Right hindlimb (tissue), 1 donor: ENCODE data around the gene HIPK2.

Experiments
- DNase-seq: peaks from one replicate; pipeline ENCODE4 v3.0.0-alpha.2; 2018

Gene HIPK2

DNA sequence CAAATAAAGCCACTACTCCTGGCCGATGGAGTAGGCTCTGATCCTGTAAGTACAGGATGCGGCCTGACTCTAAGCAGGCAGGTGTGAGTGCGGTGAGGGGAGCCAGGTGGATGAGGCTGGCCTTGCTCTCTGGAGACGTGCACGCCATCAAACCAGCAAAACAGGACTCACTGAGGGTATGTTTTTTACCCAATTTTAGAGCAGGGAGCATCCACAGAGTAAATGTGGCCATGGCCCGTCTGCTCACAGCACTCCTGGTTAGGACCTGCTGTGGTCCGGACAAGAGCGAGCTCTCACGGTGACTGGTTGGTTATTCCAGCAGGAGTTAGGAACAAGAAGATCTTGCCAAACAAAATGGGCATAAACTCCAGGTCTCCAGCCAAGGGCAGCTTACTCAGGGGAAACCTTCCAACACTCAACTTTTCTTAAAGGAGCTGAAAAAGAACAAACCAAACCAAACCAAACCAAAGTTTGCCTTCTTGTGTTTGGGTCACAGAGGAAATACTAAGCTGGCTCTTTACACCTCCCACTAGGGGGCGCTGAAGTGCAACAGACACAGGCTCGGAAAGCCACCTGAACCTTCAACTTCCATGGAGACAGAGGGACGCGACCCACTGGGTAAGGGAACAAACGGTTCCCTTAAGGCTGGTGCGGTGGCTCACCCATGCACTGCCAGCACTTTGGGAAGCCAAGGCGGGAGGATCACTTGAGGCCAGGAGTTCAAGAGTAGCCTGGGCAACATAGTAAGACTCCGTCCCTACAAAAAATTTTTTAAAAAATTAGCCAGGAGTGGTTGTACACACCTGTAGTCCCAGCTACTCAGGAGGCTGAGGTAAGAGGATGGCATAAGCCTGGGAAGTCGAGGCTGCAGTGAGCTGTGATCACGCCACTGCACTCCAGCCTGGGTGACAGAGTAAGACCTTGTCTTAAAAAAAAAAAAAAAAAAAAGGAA is 131.9 kb downstream of the HIPK2 start:
- DNase-seq = peak; percentile 81

DNA sequence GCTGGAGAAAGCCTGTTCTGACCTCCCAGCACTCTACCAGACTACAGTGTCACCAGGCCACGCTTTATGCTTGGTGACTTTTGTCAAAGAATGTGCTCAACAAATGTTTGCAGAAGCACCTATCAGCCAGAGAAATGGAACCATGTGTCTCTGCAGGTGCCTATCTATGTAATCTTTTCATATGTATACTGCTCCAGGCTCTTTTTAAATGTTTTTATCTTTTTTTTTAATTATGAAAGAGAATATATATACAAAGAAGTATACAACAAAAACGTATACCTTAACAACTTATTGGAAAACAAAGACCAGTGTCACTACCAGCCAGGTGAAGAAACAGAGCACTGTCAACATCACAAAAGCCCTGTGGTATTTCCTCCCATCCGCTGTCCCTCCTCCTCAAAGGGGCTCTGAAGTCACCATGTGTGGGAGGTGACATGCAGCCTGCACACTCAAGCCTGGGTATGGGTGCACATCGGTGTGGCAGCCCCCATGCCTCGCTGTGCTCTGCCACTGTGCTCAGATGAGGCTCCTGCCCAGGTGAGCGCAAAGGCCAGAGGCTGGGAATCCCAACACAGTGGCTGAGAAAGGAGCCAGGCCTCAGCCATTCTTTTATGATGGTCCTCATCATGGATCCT is 133.7 kb downstream of the HIPK2 start:
- DNase-seq = no peak

DNA sequence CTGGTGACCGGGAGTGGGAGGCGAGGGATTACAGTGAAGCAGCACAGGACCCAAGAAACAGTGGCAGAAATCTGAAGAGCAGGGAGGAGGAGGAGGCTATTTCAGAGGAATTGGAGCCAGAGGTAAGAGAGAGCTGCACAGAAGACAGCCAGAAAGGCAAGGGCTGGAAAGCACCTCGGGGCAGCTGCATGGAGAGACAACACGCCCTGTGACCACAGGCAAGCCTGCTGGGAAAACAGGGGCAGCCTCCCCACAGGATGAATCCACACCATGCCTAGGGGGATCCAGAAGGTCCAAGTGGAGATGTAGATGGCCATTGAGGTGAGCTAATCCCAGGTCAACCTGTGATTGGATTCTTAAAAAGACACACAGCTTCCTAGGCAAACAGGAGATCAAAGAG is 135.5 kb downstream of the HIPK2 start:
- DNase-seq = no peak

DNA sequence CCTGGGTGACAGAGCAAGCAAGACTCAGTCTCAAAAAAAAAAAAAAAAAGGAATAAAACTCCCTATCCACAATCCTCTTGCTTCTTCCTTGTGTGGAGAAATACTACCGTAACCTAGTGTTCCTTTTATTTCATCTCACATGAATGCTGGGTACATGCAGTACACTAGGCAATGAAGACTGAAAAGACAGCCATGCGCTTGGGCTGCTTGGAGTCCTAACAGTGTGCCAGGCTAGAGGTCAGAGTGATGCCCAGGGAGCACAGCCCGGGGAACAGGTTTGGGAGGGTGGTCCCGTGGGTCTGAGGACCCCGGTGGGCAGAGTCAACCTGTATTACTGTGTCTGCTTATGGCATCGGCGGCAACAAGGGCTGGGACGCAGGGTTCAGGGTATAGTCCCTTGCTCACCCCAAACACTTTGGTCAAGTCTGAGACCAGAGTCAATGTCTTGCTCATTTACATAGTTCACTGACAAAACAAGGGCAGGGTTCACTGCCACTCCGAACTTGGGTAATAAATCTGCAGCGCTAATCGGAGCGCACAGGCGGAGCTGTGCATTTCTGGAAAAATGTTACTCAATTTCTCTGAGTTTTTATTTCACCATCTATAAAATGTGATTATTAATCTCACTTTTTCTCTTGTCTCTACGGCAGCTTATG is 136.3 kb downstream of the HIPK2 start:
- no peak for DNase-seq

DNA sequence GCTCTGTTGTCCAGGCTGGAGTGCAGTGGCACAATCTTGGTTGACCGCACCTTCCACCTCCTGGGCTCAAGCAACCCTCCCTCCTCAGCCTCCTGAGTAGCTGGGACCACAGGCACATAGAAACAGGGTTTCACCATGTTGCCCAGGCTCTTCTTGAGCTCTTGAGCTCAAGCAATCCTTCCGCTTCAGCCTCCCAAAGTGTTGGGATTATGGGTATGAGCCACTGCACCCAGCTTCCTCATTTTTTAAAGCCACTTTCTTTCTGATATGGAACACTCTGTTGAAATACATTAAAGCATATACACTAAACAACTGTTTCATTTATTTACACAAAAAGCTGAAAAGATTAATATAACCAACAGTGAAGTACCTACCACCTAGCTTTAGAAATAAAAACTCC is 137.1 kb downstream of the HIPK2 start:
- DNase-seq = no peak

DNA sequence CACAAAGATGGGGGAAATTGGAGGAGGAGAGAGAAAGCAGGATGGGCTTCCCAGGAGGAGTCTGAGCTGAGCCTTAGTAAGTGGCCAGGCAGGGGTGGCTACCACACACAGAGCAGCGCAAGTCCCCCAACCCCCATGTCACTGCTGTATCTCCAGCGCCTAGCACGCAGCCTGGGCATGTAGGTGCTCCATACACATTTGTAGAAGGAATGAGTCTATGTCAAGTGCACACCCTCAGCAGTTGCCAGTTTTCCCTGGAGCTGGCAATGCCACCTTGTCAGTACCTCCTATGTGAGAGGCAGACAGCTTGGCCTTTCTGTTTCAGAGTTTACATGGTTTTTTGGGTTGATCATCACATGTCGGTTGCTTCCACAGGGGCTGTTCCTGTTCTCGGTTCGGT is 138.2 kb downstream of the HIPK2 start:
- DNase-seq = no peak

DNA sequence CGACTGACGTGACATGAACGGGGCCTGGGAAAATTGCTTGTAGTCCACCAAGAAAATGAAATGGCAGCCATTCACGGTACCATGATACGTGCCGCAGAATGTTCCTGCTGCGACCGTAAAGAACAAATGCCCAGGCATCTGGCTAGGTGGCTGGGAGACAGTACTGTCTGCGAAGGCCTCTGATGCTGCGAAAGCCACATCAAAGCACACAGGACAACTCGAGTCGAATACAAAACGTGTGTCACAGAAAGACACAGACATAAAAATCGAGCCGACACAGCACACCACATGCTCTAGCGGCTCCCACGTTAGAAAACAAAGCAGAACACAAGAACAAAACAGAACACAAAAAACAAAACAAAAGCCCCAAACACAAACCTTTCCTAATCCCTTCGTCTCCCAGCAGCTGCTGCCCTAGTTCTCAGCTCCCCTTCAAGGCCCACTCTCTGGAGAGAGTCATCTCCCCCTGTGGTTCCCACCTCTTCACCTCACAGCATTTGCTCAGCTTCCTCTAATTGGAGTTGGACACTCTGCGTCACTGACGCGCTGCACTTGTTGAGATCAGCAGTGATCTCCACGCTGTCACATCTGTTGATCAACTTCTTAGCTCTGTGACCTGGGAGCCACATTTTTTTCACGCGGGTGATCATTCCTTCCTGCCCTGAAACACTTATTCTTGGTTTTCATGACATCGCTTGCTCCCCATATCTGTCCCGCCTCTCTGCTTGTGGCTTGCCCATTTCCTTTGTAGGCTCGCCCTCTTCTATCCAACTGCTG is 142.1 kb downstream of the HIPK2 start:
- no peak for DNase-seq

DNA sequence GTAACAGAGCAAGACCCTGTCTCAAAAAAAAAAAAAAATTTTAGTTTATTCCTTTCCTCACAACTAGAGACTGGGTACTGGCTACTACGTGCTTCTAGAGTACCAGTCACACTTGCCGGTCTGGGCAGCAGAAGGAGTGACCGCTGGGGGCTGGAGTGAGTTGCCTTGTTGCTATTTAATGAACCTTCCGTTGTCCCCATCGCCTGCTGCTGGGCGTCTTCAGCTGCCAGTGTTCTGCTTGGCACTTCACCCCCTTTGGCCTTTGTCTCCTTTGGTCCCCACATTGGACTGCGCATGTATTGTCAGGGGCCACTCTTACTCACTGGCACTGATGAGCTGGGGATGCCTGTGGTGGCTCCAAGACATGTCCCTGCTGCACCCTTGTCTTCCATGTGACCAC is 143.7 kb downstream of the HIPK2 start:
- DNase-seq = no peak

DNA sequence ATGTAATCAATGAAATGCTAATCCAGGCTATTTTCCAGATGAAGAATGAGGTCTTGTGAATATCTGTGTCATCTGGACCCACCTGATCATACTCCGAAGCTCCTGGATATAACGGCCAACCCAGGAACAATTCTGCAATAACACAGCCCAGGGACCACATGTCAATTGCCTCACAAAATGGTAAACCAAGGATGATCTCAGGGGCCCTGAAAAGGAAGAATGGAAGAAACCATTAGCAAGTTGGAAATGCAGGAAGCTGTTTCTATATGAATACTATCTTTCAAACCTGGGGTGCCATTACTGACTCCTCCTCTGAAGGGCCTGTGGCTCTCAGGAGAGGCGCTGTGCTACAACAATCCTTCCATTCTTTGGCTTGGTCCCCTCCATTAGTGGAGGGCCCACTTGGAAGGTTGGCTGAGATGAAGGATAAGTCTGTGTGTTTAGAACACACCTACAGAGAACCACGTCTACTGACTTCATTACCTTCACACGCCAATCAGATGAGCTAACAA is 146.2 kb downstream of the HIPK2 start:
- DNase-seq = no peak

DNA sequence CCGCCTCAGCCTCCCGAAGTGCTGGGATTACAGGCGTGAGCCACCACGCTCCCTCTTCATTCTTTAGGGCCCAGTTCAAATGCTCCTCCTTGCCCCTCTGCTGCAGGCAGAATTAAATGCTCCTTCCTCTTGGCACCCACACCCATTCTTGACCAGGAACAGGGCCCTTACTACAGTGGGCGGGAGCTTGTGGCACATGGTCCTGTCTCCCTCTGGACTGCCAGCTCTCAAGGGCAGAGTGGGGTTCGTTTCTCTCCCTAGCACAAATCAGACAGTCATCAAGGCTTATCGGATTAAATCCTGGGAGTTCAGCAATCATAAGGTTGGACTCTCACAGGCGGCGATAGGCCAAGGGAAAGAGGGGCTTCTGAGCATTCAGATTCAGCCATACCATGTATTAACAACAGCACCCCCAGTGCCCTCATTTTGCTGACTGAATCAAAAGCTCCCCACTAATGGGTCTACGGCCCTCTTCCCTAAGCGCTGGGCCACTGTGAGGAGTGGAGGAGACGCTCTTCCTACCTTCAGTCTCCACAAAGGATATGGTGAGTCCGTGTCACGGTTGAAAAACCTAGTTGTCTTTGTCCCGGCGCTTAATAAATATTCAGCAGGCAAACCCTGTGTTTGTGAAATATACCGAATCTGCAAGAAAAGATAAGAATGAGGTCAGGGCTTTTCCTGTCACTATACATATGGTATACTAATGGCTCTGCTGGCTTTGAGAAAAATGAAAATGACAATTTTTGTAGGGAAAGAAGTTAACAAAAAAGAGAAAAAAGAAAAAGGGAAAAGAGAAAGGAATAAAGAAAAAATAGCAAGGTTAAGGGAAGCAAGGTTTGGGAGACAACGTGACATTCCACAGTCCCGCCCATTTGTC is 146.9 kb downstream of the HIPK2 start:
- DNase-seq = no peak

DNA sequence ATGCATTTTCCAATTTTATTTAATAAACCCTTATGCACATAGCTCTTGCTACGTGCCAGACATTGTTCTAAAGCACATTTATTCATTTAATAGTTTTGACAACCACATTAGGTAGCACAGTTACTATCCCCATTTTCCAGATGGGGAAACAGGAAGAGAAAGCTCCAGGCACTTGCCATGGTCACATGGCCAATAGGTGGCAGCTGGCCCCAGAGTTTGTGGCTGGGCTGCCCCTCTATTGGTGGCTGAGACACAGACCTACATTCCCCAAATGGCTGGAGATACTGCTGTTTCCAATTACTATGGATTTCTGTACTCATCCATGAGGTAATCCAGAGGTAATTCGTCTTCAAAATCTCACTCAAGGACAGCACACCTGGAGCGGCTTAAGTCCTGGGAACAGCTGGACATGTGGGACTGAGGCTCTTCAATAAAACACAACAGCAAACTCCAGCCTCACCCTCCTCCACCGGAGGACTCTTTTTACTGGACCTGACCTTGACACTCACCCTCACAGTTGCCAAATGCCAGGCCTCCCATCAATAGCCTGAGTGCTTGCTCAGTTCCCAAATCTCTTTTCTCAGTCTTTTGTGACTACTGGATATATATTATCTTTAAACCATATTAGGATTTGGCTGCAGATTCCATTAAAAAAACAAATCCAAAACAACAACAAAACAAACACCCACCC is 148.3 kb downstream of the HIPK2 start:
- no peak for DNase-seq

DNA sequence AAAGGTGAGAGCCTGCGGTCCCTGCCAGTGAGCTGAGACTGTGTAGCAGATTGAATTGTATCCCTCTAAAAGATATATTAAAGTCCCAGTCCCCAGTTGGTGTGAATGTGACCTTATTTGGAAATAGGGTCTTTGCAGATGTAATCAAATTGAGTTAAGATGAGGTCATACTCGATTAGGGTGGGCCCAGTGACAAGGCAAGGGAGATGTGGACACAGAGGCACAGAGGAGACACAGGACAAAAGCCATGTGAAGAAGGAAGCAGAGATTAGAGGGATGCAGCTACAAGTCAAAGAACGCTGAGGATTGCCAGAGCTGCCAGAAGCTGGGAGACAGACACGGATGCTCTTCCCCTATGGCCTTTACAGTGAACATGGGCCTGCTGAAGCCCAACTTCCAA is 150.0 kb downstream of the HIPK2 start:
- DNase-seq = no peak

DNA sequence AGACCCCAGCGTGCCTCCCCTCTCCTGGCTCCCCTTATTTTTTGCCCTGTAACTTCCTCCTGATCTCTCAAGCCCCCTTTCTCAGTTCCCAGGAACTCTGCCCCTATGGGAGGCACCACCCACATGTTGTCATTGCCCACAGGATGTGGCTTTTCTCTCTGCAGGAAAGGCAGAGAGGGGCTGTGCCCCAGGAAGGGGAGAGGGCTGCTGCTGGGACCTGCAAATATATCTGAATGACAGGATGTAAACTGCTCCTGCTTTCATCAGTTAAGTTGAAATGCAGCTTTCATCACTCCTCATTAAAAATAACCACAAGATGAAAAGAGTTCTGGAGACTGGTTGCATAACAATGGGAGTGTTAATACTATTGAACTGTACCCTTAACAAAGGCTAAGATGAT is 151.0 kb downstream of the HIPK2 start:
- no peak for DNase-seq

DNA sequence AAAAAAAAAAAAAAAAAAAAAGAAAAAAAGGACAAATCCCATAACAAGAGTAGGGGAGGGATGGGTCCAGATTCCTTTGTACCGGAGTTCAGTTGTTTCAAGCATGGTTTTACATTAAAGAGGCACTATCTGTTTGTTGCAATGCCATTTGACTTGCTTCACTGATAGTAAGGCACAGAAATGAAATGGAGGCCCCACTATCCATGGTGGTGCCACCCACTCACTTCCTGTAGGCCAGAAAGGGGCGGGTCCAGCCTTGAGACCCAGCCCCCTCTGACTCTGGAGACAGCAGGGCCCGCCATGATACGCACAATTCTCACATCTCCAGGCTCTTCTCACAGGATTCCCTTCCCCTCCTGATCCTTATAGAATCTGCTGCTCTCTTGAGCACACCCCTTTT is 154.3 kb downstream of the HIPK2 start:
- DNase-seq = no peak

DNA sequence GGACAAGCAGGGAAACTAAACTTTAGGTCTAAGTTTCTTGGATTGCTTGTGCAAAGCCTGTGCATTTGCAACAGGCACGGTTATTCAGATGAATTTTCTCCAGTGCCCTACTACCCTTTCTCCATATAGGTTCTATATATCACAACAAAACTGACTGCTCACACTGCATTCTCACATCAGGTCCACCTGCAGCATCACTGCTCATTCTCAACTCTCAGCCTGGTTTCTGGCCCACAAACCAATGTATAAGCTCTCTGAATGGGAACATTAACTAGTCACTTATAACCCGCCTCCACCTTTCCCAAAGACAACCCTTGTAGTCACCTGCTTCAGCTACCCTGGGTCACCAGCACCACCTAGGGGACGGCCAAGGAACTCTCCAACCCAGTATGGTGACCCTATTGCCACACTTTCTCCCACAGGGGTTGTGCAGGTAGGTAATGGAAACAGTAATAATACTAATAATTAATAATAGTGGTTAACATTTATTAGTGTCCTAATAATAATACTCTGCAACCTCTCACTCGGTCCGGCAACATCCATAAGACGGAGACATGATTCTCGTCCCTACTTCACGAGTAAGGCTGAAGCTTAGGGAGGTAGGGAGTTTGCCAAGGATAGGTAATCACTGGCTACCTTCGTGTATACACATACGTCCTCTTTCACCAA is 157.0 kb downstream of the HIPK2 start:
- DNase-seq = peak; percentile 36

DNA sequence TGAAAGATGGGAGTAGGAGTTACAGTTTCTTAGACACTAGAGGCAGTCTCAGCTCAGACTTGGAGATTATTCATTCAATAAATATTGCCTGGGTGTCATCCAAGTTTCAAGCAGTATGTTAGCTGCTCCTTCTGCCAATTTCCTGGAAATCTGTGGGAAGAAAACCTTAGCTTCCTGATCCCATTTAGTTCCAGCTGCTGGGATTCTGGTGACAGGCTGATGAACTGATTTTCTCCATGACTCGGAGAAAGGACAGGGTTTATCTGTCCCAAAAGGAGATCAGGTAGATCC is 158.5 kb downstream of the HIPK2 start:
- DNase-seq = no peak

DNA sequence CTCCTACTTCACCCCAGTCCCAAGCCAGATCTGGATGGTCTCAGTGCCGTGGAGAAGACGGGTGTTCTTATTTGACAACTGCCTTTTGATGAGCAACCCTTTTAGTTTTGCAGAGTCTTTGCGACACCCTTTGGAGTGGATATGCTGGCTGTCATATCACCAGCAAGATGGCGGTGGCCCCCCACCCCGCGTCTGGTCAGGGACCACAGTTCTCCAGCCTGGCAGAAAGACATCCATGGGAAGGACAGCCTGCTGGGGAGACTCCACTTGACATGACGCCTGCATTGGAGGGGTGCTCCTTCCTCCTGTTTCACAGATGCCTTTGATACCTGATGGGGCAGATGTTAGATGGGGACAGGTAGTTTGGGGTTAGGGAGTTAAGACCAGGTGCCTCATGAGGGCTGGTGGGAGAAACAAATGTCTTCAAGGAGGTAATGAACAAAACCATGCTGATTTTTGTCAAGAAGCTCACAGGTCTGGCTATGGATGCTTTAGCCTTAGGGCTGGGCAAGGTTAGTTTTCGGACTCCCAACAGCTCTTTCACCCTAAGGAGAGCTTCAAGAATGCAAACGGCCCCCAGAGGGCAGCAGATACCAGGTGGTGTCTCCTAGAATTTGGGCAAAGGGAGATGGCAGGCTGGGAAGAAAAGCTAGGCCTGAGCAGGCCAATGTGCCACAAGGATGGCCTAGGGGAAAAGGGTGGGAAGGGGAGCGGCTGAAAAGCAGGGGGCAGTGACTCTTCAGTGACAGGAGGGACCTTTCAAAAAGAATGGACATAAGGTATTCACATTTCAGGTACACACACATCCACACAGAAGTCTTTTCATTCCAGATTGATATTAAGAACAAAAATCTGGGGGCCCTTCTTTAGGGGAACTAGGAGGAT is 159.1 kb downstream of the HIPK2 start:
- DNase-seq = no peak

DNA sequence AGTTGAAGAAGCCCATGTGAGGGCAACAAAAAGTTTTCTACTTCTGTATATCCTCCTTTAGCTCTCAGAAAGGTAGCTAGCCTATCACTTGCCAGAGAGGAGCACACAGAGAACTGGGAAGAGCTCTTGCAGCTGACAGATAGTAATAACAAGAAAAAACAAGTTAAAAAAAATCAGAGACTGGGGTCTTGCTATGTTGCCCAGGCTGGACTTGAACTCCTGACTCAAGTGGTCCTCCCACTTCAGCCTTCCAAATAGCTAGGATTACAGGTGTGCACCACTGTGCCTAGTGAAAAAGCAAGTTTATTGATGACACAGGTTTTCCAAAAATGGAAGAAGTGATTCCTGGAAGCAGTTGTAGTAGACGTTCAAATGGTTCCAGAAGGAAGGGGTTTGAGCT is 160.7 kb downstream of the HIPK2 start:
- DNase-seq = no peak

DNA sequence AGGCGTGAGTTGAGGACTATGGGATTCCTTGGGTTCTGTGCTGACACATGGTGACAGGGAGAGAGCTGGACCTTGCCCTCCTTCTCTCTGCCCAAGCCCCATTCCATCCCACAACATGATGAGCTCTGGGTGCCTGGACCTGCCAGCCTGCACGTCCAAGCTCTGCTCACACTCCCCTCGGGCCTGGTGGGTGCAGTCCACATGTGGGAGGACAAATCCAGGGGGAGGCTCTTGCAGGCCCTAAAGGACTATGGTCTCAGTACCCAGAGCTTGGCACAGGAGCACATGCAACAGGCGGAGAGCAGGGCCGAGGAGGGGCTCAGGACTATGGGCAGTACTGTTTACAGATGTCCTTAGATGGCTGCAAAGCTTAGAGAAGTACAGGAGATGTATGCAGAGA is 162.9 kb downstream of the HIPK2 start:
- DNase-seq = no peak

DNA sequence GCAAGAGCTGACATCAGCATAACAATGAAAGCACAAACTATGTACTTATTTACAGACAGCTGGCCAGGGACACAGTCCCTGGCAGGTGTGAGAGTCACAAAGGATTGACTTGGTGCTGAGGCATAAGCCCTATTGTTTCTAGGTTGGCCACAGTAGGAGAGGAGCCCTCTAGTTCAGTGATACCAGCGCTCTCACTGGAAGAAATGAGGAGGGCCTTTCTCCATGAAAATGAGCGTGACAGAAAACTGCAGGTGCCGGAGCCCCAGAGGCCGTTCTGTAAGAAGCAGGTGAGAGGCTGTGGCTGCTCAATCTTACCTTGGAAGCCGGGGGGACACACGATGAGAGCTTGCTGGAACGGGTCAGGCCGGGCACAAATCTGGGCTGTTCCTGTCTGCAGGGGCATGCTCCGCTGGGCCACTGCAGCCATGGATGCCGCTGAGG is 163.8 kb downstream of the HIPK2 start:
- no peak for DNase-seq
